Tibial nerve (tissue), 4 donors: ENCODE measurements around the gene STARD3. TPM values are rescaled to one million over a fixed set of nuclear protein-coding genes. Genes with fewer than 3 reads are reported as not detected.

Source experiments
- DNase-seq, 2 donors: peaks; one replicate each; pipeline ENCODE4 v3.0.0-alpha.2; 2019; ENCODE audit warnings: low spot score in 2 of 2
- H3K27ac ChIP-seq, 4 donors: fragments of 200-600 bp; sonication (generic) in 3 of 4; one replicate each; pipeline ENCODE4 v1.5.1; 2017 to 2019; ENCODE audit warnings: mild to moderate bottlenecking in 1 of 4
- H3K27me3 ChIP-seq, 2 donors: fragments of 200-600 bp; sonication (generic) in 1 of 2; one replicate each; pipeline versions ENCODE4 v1.5.1 to v1.6.0; 2017 to 2019
- H3K36me3 ChIP-seq, 3 donors: fragments of 200-600 bp; sonication (generic); one replicate each; pipeline ENCODE4 v1.5.1; 2018 to 2019
- H3K4me1 ChIP-seq, 4 donors: fragments of 200-600 bp; sonication (generic) in 3 of 4; one replicate each; pipeline ENCODE4 v1.5.1; 2017 to 2019
- H3K4me3 ChIP-seq, 4 donors: fragments of 200-600 bp; sonication (generic) in 3 of 4; one replicate each; pipeline ENCODE4 v1.5.1; 2017 to 2019; ENCODE audit warnings: mild to moderate bottlenecking in 1 of 4, moderate library complexity in 1 of 4
- H3K9me3 ChIP-seq, 4 donors: fragments of 200-600 bp; sonication (generic) in 3 of 4; one replicate each; pipeline ENCODE4 v1.5.1; 2017 to 2019
- CTCF ChIP-seq, 5 experiments: fragments of 200-600 bp in 3 of 5; fragments of 450-650 bp in 2 of 5; sonication (generic) in 3 of 5; IDR thresholded peaks; one replicate each; pipeline ENCODE4 v1.5.1; 2016 to 2019; ENCODE audit warnings: antibody characterized with exemption in 5 of 5, mild to moderate bottlenecking in 3 of 5, moderate library complexity in 2 of 5
- EP300 ChIP-seq, 2 donors: sonication (generic); formaldehyde crosslinking; IDR thresholded peaks; one replicate each; pipeline ENCODE4 v1.6.1; 2017; ENCODE audit warnings: antibody characterized with exemption in 2 of 2, mild to moderate bottlenecking in 1 of 2
- POLR2A ChIP-seq, 2 donors: fragments of 450-650 bp; IDR thresholded peaks; one replicate each; pipeline ENCODE4 v1.6.1; 2017; ENCODE audit warnings: antibody characterized with exemption in 2 of 2, mild to moderate bottlenecking in 2 of 2, moderate library complexity in 2 of 2
- WGBS, 2 donors: methylation state at CpG; one replicate each; pipeline ENCODE4 v1.1.5; 2018; 5-methylcytosine and 5-hydroxymethylcytosine counted together
- total RNA-seq, 4 donors: library from RNA; depleted of rRNA; stranded (reverse); fragments of >200 nt; gene quantifications; one replicate each; pipeline ENCODE4 v1.1.0, GENCODE V29; 2016

Gene STARD3
- total RNA-seq, 4 donors from 2014 or later: 85.3 to 170 (median 108) TPM

- Histone ChIP-seq H3K4me3 (no peak overlapping the region), H3K27ac (peak overlapping the region in 2 of 4 donors; percentile 50 to 52), H3K4me1 (peaks cover 0 to 44% (median 17%) of the 10 kb centered on the region in 4 donors), H3K9me3 (no peaks in the 10 kb centered on the region), H3K27me3 (no peaks in the 10 kb centered on the region), H3K36me3 (peaks cover 0 to 4% (median 0%) of the 10 kb centered on the region in 3 donors)
- DNase-seq: no peak
- TF ChIP-seq CTCF (IDR thresholded peaks at IDR 0.05) (no peak), POLR2A (IDR thresholded peaks at IDR 0.05) (no peak), EP300 (IDR thresholded peaks at IDR 0.05) (no peak)
- WGBS, 2 donors: 83 to 85% methylated on average over 15 of the region's 15 CpGs
These were observed 11.8 kb downstream of the STARD3 start for GRCh38 chr17:39648616-39649366.

- TF ChIP-seq EP300 (IDR thresholded peaks at IDR 0.05) (no peak), POLR2A (IDR thresholded peaks at IDR 0.05) (no peak), CTCF (IDR thresholded peaks at IDR 0.05) (no peak)
- Histone ChIP-seq H3K4me3 (no peak overlapping the region), H3K4me1 (peaks cover 0 to 46% (median 22%) of the 10 kb centered on the region in 4 donors), H3K27me3 (no peaks in the 10 kb centered on the region), H3K9me3 (no peaks in the 10 kb centered on the region), H3K27ac (no peak overlapping the region), H3K36me3 (peaks cover 0 to 4% (median 0%) of the 10 kb centered on the region in 3 donors)
- WGBS, 2 donors: 92 to 93% methylated on average over 11 of the region's 11 CpGs
- DNase-seq: no peak
These were observed 13.2 kb downstream of the STARD3 start for GRCh38 chr17:39650121-39650579.

- Histone ChIP-seq H3K4me3 (no peak overlapping the region), H3K36me3 (peaks cover 0 to 17% (median 0%) of the 10 kb centered on the region in 3 donors), H3K4me1 (peaks cover 0 to 56% (median 22%) of the 10 kb centered on the region in 4 donors), H3K27me3 (no peaks in the 10 kb centered on the region), H3K9me3 (no peaks in the 10 kb centered on the region), H3K27ac (peak overlapping the region; percentile 80 to 94 (median 88))
- no peak for DNase-seq
- no peak for TF ChIP-seq POLR2A (IDR thresholded peaks at IDR 0.05)
- no peak for TF ChIP-seq EP300 (IDR thresholded peaks at IDR 0.05)
- TF ChIP-seq CTCF (IDR thresholded peaks at IDR 0.05): no peak
- 41 to 46% methylated on average over 8 of the region's 8 CpGs for WGBS, 2 donors
These were observed 15.1 kb downstream of the STARD3 start for GRCh38 chr17:39651923-39652586.

- Histone ChIP-seq H3K9me3 (no peaks in the 10 kb centered on the region), H3K4me1 (peaks cover 0 to 52% (median 22%) of the 10 kb centered on the region in 4 donors), H3K27ac (peak overlapping the region; percentile 80 to 94 (median 88)), H3K36me3 (peaks cover 0 to 24% (median 3%) of the 10 kb centered on the region in 3 donors), H3K27me3 (no peaks in the 10 kb centered on the region), H3K4me3 (peak overlapping the region in 3 of 4 donors; percentile 5 to 40 (median 11))
- peak in 1 of 2 donors; percentile 62 for TF ChIP-seq POLR2A (IDR thresholded peaks at IDR 0.05)
- no peak for TF ChIP-seq CTCF (IDR thresholded peaks at IDR 0.05)
- peak in 1 of 2 donors; percentile 79 for TF ChIP-seq EP300 (IDR thresholded peaks at IDR 0.05)
- WGBS, 2 donors: 45% methylated on average over 7 of the region's 7 CpGs
- DNase-seq: no peak
These were observed 15.8 kb downstream of the STARD3 start for GRCh38 chr17:39652587-39653315.
